Vagina (tissue), 2 donors: ENCODE data around the gene ATP5PD. TPM values are rescaled to one million over a fixed set of nuclear protein-coding genes. Genes with fewer than 3 reads are reported as not detected.

Experiments
- DNase-seq, 2 donors: peaks; one replicate each; pipeline ENCODE4 v3.0.0-alpha.2; 2017; ENCODE audit errors: extremely low spot score in 2 of 2
- H3K27ac ChIP-seq: fragments of 200-600 bp; sonication (generic); one replicate; pipeline ENCODE4 v1.5.1; 2019
- H3K27me3 ChIP-seq: fragments of 200-600 bp; sonication (generic); one replicate; pipeline ENCODE4 v1.5.1; 2019
- H3K36me3 ChIP-seq, 2 donors: fragments of 200-600 bp; sonication (generic); one replicate each; pipeline ENCODE4 v1.5.1; 2017 to 2019
- H3K4me1 ChIP-seq: fragments of 200-600 bp; sonication (generic); one replicate; pipeline ENCODE4 v1.5.1; 2019
- H3K4me3 ChIP-seq, 2 donors: fragments of 200-600 bp; sonication (generic); 1 replicate in 1 of 2; 2 replicates in 1 of 2; pipeline ENCODE4 v1.5.1; 2016 to 2019
- H3K9me3 ChIP-seq: fragments of 200-600 bp; sonication (generic); one replicate; pipeline ENCODE4 v1.5.1; 2019
- POLR2A ChIP-seq, 2 donors: fragments of 450-650 bp; IDR thresholded peaks; one replicate each; pipeline ENCODE4 v1.6.1; 2017; ENCODE audit warnings: antibody characterized with exemption in 2 of 2, mild to moderate bottlenecking in 2 of 2, moderate library complexity in 2 of 2
- POLR2AphosphoS5 ChIP-seq, 2 donors: sonication (generic); formaldehyde crosslinking; IDR thresholded peaks; one replicate each; pipeline ENCODE4 v1.9.0; 2017; ENCODE audit warnings: antibody characterized with exemption in 2 of 2, mild to moderate bottlenecking in 2 of 2, low read depth in 1 of 2; ENCODE audit not compliant: insufficient read depth in 1 of 2
- intact Hi-C: fragments of 100-400 bp; cut with DNase I; formaldehyde crosslinking; loops from one replicate; pipeline ENCODE4 v1.15.1; 2023
- total RNA-seq: library from RNA; depleted of rRNA; stranded (reverse); fragments of >200 nt; gene quantifications from one replicate; pipeline ENCODE4 v1.2.3, GENCODE V29; 2016
- TF ChIP-seq, protein P1 (sequence below), 3 experiments: fragments of 450-650 bp in 2 of 3; fragments of 200-600 bp in 1 of 3; sonication (generic) in 1 of 3; IDR thresholded peaks; one replicate each; pipeline ENCODE4 v1.5.1; 2017 to 2019; ENCODE audit warnings: antibody characterized with exemption in 3 of 3, mild to moderate bottlenecking in 2 of 3, moderate library complexity in 2 of 3

The ATP5PD gene
- total RNA-seq, 1 donor from 2014 or later, result 149 TPM

DNA sequence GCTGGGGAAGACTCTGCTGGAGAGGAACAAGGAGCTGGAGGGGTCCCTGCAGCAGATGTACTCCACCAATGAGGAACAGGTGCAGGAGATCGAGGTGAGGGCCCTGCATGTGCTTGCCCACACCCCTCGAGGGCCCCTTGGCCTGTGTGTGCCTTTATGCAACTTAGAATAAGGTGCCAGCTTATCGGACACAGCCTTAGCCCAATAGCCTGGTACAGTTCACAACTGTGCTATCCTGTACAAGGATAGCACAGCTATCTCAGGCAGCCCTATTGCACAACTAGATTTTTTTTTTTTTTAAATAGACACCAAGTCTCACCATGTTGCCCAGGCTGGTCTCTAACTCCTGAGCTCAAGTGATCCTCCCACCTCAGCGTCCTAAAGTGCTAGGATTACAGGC is 47.2 kb downstream of the ATP5PD start:
- H3K4me1 ChIP-seq, result peaks cover 2% of the 10 kb centered on the region
- TF ChIP-seq, protein P1, sequence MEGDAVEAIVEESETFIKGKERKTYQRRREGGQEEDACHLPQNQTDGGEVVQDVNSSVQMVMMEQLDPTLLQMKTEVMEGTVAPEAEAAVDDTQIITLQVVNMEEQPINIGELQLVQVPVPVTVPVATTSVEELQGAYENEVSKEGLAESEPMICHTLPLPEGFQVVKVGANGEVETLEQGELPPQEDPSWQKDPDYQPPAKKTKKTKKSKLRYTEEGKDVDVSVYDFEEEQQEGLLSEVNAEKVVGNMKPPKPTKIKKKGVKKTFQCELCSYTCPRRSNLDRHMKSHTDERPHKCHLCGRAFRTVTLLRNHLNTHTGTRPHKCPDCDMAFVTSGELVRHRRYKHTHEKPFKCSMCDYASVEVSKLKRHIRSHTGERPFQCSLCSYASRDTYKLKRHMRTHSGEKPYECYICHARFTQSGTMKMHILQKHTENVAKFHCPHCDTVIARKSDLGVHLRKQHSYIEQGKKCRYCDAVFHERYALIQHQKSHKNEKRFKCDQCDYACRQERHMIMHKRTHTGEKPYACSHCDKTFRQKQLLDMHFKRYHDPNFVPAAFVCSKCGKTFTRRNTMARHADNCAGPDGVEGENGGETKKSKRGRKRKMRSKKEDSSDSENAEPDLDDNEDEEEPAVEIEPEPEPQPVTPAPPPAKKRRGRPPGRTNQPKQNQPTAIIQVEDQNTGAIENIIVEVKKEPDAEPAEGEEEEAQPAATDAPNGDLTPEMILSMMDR (IDR thresholded peaks at IDR 0.05), result no peak
- no peak for TF ChIP-seq POLR2A (IDR thresholded peaks at IDR 0.05)
- TF ChIP-seq POLR2AphosphoS5 (IDR thresholded peaks at IDR 0.05; ENCODE audit: insufficient read depth in 1 of 2, low read depth in 1 of 2), result no peak
- H3K27ac ChIP-seq, result no peak overlapping the region
- H3K4me3 ChIP-seq, result no peak overlapping the region
- DNase-seq, result no peak
- peaks cover 0 to 20% of the 10 kb centered on the region in 2 donors for H3K36me3 ChIP-seq
- intact Hi-C loops, result no loop called here
- no peaks in the 10 kb centered on the region for H3K27me3 ChIP-seq
- no peaks in the 10 kb centered on the region for H3K9me3 ChIP-seq

GRCh38 chr17:74998783-74999182 is 48.0 kb downstream of the ATP5PD start:
- intact Hi-C loops, result no loop called here
- no peak for TF ChIP-seq POLR2A (IDR thresholded peaks at IDR 0.05)
- H3K4me1 ChIP-seq, result peaks cover 10% of the 10 kb centered on the region
- peaks cover 0 to 20% of the 10 kb centered on the region in 2 donors for H3K36me3 ChIP-seq
- no peak for DNase-seq
- H3K27ac ChIP-seq, result no peak overlapping the region
- no peaks in the 10 kb centered on the region for H3K27me3 ChIP-seq
- no peak overlapping the region for H3K4me3 ChIP-seq
- no peaks in the 10 kb centered on the region for H3K9me3 ChIP-seq

- no peak overlapping the region for H3K27ac ChIP-seq
- no peak for DNase-seq
- intact Hi-C loops, result no loop called here
- no peaks in the 10 kb centered on the region for H3K27me3 ChIP-seq
- H3K4me3 ChIP-seq, result no peak overlapping the region
- peaks cover 33% of the 10 kb centered on the region for H3K4me1 ChIP-seq
- H3K36me3 ChIP-seq, result peaks cover 0 to 3% of the 10 kb centered on the region in 2 donors
- TF ChIP-seq POLR2A (IDR thresholded peaks at IDR 0.05) (no peak), POLR2AphosphoS5 (IDR thresholded peaks at IDR 0.05; ENCODE audit: insufficient read depth in 1 of 2, low read depth in 1 of 2) (no peak)
- TF ChIP-seq, protein P1 (IDR thresholded peaks at IDR 0.05), result no peak
- no peaks in the 10 kb centered on the region for H3K9me3 ChIP-seq
Observed at GRCh38 chr17:74995847-74996246, 50.9 kb downstream of the ATP5PD start.

DNA sequence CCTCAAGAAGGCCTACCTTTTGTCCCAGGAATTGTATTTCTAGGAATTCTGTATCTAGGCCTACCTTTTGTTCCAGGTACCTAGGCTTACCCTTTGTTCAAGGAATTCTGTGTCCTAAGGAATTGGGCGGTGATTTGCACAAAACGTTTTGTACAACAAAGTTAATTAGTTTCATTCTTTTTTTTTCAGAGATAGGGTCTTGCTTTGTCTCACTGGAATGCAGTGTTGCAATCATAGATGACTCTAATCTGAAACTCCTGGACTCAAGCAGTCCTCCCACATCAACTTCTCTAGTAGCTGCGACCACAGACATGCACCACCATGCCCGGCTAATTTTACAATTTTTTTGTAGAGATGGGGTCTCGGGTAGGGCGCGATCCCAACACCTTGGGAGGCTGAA is 52.3 kb downstream of the ATP5PD start:
- Histone ChIP-seq H3K36me3 (no peaks in the 10 kb centered on the region), H3K27me3 (no peaks in the 10 kb centered on the region), H3K9me3 (no peaks in the 10 kb centered on the region), H3K27ac (no peak overlapping the region), H3K4me3 (no peak overlapping the region), H3K4me1 (peaks cover 34% of the 10 kb centered on the region)
- TF ChIP-seq POLR2AphosphoS5 (IDR thresholded peaks at IDR 0.05; ENCODE audit: insufficient read depth in 1 of 2, low read depth in 1 of 2) (no peak), POLR2A (IDR thresholded peaks at IDR 0.05) (no peak)
- TF ChIP-seq, protein P1 (IDR thresholded peaks at IDR 0.05), result no peak
- no peak for DNase-seq
- intact Hi-C loops, result no loop called here

GRCh38 chr17:74992223-74992622 is 54.5 kb downstream of the ATP5PD start:
- Histone ChIP-seq H3K27me3 (no peaks in the 10 kb centered on the region), H3K4me3 (no peak overlapping the region), H3K27ac (peak overlapping the region; percentile 2), H3K36me3 (no peaks in the 10 kb centered on the region), H3K9me3 (no peaks in the 10 kb centered on the region), H3K4me1 (peaks cover 48% of the 10 kb centered on the region)
- TF ChIP-seq POLR2A (IDR thresholded peaks at IDR 0.05) (no peak), POLR2AphosphoS5 (IDR thresholded peaks at IDR 0.05; ENCODE audit: insufficient read depth in 1 of 2, low read depth in 1 of 2) (no peak)
- TF ChIP-seq, protein P1 (IDR thresholded peaks at IDR 0.05), result no peak
- intact Hi-C loops, result no loop called here
- DNase-seq, result no peak
